Psoas muscle (tissue), 8 donors: Measurements from ENCODE around the gene PLXNB3. TPM values are rescaled to one million over a fixed set of nuclear protein-coding genes. Genes with fewer than 3 reads are reported as not detected.
"Not testable (repeated sequence)": the region's sequence is repeated elsewhere in the genome, so short reads cannot be mapped to it uniquely, and the experiment has no call there.

Experiments used
- ATAC-seq, 4 donors: fragments of 200-7000 bp; cut with Tn5 transposase; one replicate each; pipeline ENCODE4 v1.9.1; 2020; ENCODE audit warnings: moderate library complexity in 3 of 4, mild to moderate bottlenecking in 2 of 4
- DNase-seq, 2 donors: peaks; one replicate each; pipeline ENCODE4 v3.0.0-alpha.2; 2020
- H3K27ac ChIP-seq: fragments of 200-600 bp; one replicate; pipeline ENCODE4 v1.8.0; 2022
- H3K27me3 ChIP-seq, 3 donors: fragments of 200-600 bp in 1 of 3; one replicate each; pipeline versions ENCODE4 v1.6.1 to v1.8.0; 2013 to 2022; ENCODE audit warnings: low read length in 2 of 3, mild to moderate bottlenecking in 2 of 3, moderate library complexity in 1 of 3; ENCODE audit not compliant: insufficient read depth in 3 of 3
- H3K36me3 ChIP-seq, 2 donors: fragments of 200-600 bp in 1 of 2; one replicate each; pipeline versions ENCODE4 v1.6.1 to v1.8.0; 2013 to 2022; ENCODE audit warnings: low read depth in 1 of 2, mild to moderate bottlenecking in 1 of 2, moderate library complexity in 1 of 2; ENCODE audit not compliant: insufficient read depth in 1 of 2
- H3K4me1 ChIP-seq: fragments of 200-600 bp; one replicate; pipeline ENCODE4 v1.8.0; 2022
- H3K4me3 ChIP-seq: fragments of 200-600 bp; one replicate; pipeline ENCODE4 v1.8.0; 2022; ENCODE audit warnings: mild to moderate bottlenecking
- H3K9me3 ChIP-seq: fragments of 200-600 bp; one replicate; pipeline ENCODE4 v1.8.0; 2022
- CTCF ChIP-seq: fragments of 200-600 bp; IDR thresholded peaks from one replicate; pipeline ENCODE4 v1.8.0; 2022; ENCODE audit warnings: antibody characterized with exemption
- WGBS, 3 donors: extraction: QIAGEN DNeasy Blood & Tissue Kit; methylation state at CpG; one replicate each; pipeline versions ENCODE4 v1.1.6 to v1.1.7; 2013; 5-methylcytosine and 5-hydroxymethylcytosine counted together
- intact Hi-C, 2 donors: fragments of 100-400 bp; cut with DNase I; formaldehyde crosslinking; loops; one replicate each; pipeline versions ENCODE4 v1.11.0 to v1.14.2; 2022
- polyA plus RNA-seq, 3 donors: library from polyadenylated mRNA; stranded (reverse); fragments of 200-250 nt; gene quantifications; one replicate each; pipeline ENCODE4 v1.2.3, GENCODE V29; 2013
- total RNA-seq, 4 donors: library from RNA; stranded (reverse); fragmentation: NEBNext Ultra II Directional in 2 of 4; extraction: Animal tissue kit (Norgen Biotek cat#: 25700) in 2 of 4; gene quantifications; one replicate each; pipeline versions ENCODE4 v1.2.1 to v1.2.4, GENCODE V29; 2021 to 2023
- donor health status: healthy with polysubstance abuse.
- donor health status: DM: no; HTN: no; CAD: no; lungs with moderate emphysema.
- donor health status: Bipolar disorder and iron deficiency.
- donor health status: healthy.
- donor health status: DM: yes; HTN: yes; CAD: no.
- donor health status: DM: no; HTN: no; CAD: no.
- donor health status: DM: no; HTN: no; CAD: no.
- donor health status: DM: yes; HTN: yes; CAD: no.

The PLXNB3 gene
- total and polyA plus RNA-seq, 7 donors = 0.13 to 1.5 (median 0.35) TPM

GRCh38 chrX:153744210-153745066, 19.6 kb upstream of the PLXNB3 start:
- no peak overlapping the region for H3K4me3 ChIP-seq
- H3K27me3 ChIP-seq = peaks cover 0 to 16% (median 0%) of the 10 kb centered on the region in 3 donors
- 11 to 27% (median 21%) methylated on average over 17 to 38 of the region's 38 CpGs for WGBS, 3 donors
- peaks cover 0 to 13% of the 10 kb centered on the region in 2 donors for H3K36me3 ChIP-seq
- DNase-seq (peak in 1 of 2 donors; percentile 23), ATAC-seq (no peak)
- no peaks in the 10 kb centered on the region for H3K4me1 ChIP-seq
- no peaks in the 10 kb centered on the region for H3K9me3 ChIP-seq
- no peak for TF ChIP-seq CTCF
- H3K27ac ChIP-seq = no peak overlapping the region
- intact Hi-C loops = no loop called here

GRCh38 chrX:153745067-153745433, 19.0 kb upstream of the PLXNB3 start:
- intact Hi-C loops, H3K4me3 ChIP-seq, H3K9me3 ChIP-seq, ATAC-seq, H3K27ac ChIP-seq, H3K4me1 ChIP-seq: not testable (repeated sequence)
- peak in 1 of 2 donors; percentile 49 for DNase-seq
- WGBS, 3 donors = 32 to 59% (median 37%) methylated on average over 9 to 12 of the region's 12 CpGs
- Histone ChIP-seq H3K27me3 (peaks cover 0 to 16% (median 0%) of the 10 kb centered on the region in 3 donors), H3K36me3 (peaks cover 0 to 11% of the 10 kb centered on the region in 2 donors)

- DNase-seq (no peak), ATAC-seq (no peak)
- Histone ChIP-seq H3K4me1 (no peaks in the 10 kb centered on the region), H3K27ac (no peak overlapping the region), H3K36me3 (peaks cover 0 to 1% of the 10 kb centered on the region in 2 donors), H3K9me3 (no peaks in the 10 kb centered on the region), H3K27me3 (peaks cover 0 to 16% (median 0%) of the 10 kb centered on the region in 3 donors), H3K4me3 (no peak overlapping the region)
- intact Hi-C loops = no loop called here
- WGBS, 3 donors = 87 to 93% (median 91%) methylated on average over 3 of the region's 3 CpGs
- no peak for TF ChIP-seq CTCF
Observed at GRCh38 chrX:153746359-153746758, 17.7 kb upstream of the PLXNB3 start.

- DNase-seq, H3K9me3 ChIP-seq, H3K36me3 ChIP-seq, H3K27ac ChIP-seq, intact Hi-C loops, H3K4me1 ChIP-seq, ATAC-seq, H3K4me3 ChIP-seq: not testable (repeated sequence)
- peaks cover 0 to 13% (median 0%) of the 10 kb centered on the region in 3 donors for H3K27me3 ChIP-seq
- 76 to 83% (median 77%) methylated on average over 6 of the region's 6 CpGs for WGBS, 3 donors
Observed at GRCh38 chrX:153746991-153747390, 17.1 kb upstream of the PLXNB3 start.

- H3K4me3 ChIP-seq, H3K36me3 ChIP-seq, H3K4me1 ChIP-seq, ATAC-seq, intact Hi-C loops, H3K27ac ChIP-seq, H3K9me3 ChIP-seq, DNase-seq: not testable (repeated sequence)
- H3K27me3 ChIP-seq = peaks cover 0 to 19% (median 0%) of the 10 kb centered on the region in 3 donors
- 59 to 80% (median 75%) methylated on average over 7 of the region's 7 CpGs for WGBS, 3 donors
Observed at GRCh38 chrX:153749017-153749416, 15.0 kb upstream of the PLXNB3 start.

- ATAC-seq = no peak
- intact Hi-C loops = no loop called here
- Histone ChIP-seq H3K9me3 (no peaks in the 10 kb centered on the region), H3K27ac (no peak overlapping the region), H3K4me1 (no peaks in the 10 kb centered on the region), H3K27me3 (peaks cover 0 to 19% (median 0%) of the 10 kb centered on the region in 3 donors), H3K36me3 (no peaks in the 10 kb centered on the region), H3K4me3 (no peak overlapping the region)
- no peak for TF ChIP-seq CTCF
- DNase-seq = no peak
- WGBS, 3 donors = 61 to 64% (median 63%) methylated on average over 12 of the region's 12 CpGs
Observed at GRCh38 chrX:153750127-153750774, 13.8 kb upstream of the PLXNB3 start.
